Sigmoid colon (tissue), 4 donors: ENCODE data around the gene SCAPER.

Source experiments
- CTCF ChIP-seq, 4 experiments: fragments of 450-650 bp in 3 of 4; fragments of 200-600 bp in 1 of 4; IDR thresholded peaks; one replicate each; pipeline ENCODE4 v1.5.1; 2016 to 2019; ENCODE audit warnings: antibody characterized with exemption in 4 of 4, mild to moderate bottlenecking in 3 of 4, moderate library complexity in 2 of 4
- POLR2A ChIP-seq, 2 donors: fragments of 450-650 bp; IDR thresholded peaks; one replicate each; pipeline ENCODE4 v1.6.1; 2016; ENCODE audit warnings: antibody characterized with exemption in 2 of 2, mild to moderate bottlenecking in 2 of 2, moderate library complexity in 2 of 2
- POLR2AphosphoS5 ChIP-seq, 4 donors: sonication (generic); formaldehyde crosslinking; IDR thresholded peaks; one replicate each; pipeline ENCODE4 v1.6.1; 2017; ENCODE audit warnings: antibody characterized with exemption in 4 of 4

GRCh38 chr15:76803049-76803571, 102.0 kb downstream of the SCAPER start:
- TF ChIP-seq POLR2AphosphoS5 (IDR thresholded peaks at IDR 0.05) (no peak), CTCF (IDR thresholded peaks at IDR 0.05) (no peak), POLR2A (IDR thresholded peaks at IDR 0.05) (no peak)
